Measurements from ENCODE around the gene KCNK7.
A peak's percentile ranks its signal among the peaks of the same experiment; 100 is the strongest.
"Not testable (repeated sequence)": the region's sequence is repeated elsewhere in the genome, so short reads cannot be mapped to it uniquely, and the experiment has no call there.

The KCNK7 gene

GRCh38 chr11:65595543-65596281, at the start of gene KCNK7:
TSS of gene KCNK7 (minus strand) at chr11:65595800. CDS start at chr11:65595772, 28 bp downstream.
- H3K4me3 Mint-ChIP-seq: peak within 1 kb of the TSS; percentile 58
- peaks cover 9% of the 10 kb centered on the region for H3K4me1 Mint-ChIP-seq (ENCODE audit: low read depth)
- H3K36me3 Mint-ChIP-seq (ENCODE audit: low read depth): peaks cover 23% of the 10 kb centered on the region
- DNase-seq (ENCODE audit: low spot score): no peak
- H3K9me3 Mint-ChIP-seq: no peaks in the 10 kb centered on the region
- peak within 1 kb of the TSS; percentile 90 for H3K27ac Mint-ChIP-seq
- no peaks in the 10 kb centered on the region for H3K27me3 Mint-ChIP-seq (ENCODE audit: low read depth)

DNA sequence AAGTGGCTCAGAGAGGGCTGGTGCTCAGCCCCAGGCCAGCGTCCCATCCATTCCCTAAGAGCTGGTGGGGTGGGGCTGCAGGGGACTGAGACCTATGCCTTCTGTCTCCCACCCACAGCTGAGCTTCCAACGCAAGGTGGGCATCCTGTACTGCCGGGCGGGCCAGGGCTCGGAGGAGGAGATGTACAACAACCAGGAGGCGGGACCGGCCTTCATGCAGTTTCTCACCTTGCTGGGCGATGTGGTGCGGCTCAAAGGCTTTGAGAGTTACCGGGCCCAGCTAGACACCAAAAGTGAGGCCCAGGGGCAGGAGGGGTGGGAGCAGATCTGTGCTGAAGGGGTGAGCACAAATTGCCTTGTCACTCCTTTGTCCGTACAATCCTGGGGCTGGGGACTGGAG, 49.2 kb upstream of the KCNK7 start:
- H3K9me3 Mint-ChIP-seq: no peaks in the 10 kb centered on the region
- peaks cover 52% of the 10 kb centered on the region for H3K36me3 Mint-ChIP-seq (ENCODE audit: low read depth)
- no peaks in the 10 kb centered on the region for H3K27me3 Mint-ChIP-seq (ENCODE audit: low read depth)
- no peak overlapping the region for H3K4me3 Mint-ChIP-seq
- H3K4me1 Mint-ChIP-seq (ENCODE audit: low read depth): peaks cover 21% of the 10 kb centered on the region
- H3K27ac Mint-ChIP-seq: no peak overlapping the region
- no peak for DNase-seq (ENCODE audit: low spot score)

DNA sequence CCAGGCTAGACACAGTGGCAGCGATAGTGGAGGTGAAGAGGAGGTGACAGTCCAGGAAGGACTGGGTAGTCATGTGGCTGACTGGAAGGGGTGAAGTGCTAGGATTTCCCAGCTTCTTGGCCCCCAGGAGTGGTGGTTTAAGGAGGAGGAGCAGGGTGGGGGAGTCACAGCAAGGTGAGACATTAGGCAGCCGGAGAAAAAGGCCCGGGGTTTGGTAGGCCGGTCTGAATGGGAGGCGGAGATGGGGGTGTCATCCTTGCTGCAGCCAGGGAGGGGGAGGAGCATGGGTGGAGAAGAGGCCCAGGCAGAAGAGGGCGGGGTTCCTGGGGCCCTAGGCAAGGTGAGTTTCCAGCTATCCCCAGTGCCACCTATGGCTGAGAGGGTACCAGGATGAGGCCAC, 48.4 kb upstream of the KCNK7 start:
- Mint-ChIP-seq H3K27ac (peak overlapping the region; percentile 72), H3K4me1 (ENCODE audit: low read depth) (peaks cover 27% of the 10 kb centered on the region), H3K27me3 (ENCODE audit: low read depth) (no peaks in the 10 kb centered on the region), H3K4me3 (peak overlapping the region; percentile 32), H3K36me3 (ENCODE audit: low read depth) (peaks cover 53% of the 10 kb centered on the region), H3K9me3 (no peaks in the 10 kb centered on the region)
- no peak for DNase-seq (ENCODE audit: low spot score)

- Mint-ChIP-seq H3K4me1 (ENCODE audit: low read depth) (peaks cover 36% of the 10 kb centered on the region), H3K27me3 (ENCODE audit: low read depth) (no peaks in the 10 kb centered on the region), H3K36me3 (ENCODE audit: low read depth) (peaks cover 53% of the 10 kb centered on the region), H3K4me3 (peak overlapping the region; percentile 71), H3K9me3 (no peaks in the 10 kb centered on the region), H3K27ac (peak overlapping the region; percentile 75)
- no peak for DNase-seq (ENCODE audit: low spot score)
These were observed 46.5 kb upstream of the KCNK7 start for GRCh38 chr11:65642014-65642671.

DNA sequence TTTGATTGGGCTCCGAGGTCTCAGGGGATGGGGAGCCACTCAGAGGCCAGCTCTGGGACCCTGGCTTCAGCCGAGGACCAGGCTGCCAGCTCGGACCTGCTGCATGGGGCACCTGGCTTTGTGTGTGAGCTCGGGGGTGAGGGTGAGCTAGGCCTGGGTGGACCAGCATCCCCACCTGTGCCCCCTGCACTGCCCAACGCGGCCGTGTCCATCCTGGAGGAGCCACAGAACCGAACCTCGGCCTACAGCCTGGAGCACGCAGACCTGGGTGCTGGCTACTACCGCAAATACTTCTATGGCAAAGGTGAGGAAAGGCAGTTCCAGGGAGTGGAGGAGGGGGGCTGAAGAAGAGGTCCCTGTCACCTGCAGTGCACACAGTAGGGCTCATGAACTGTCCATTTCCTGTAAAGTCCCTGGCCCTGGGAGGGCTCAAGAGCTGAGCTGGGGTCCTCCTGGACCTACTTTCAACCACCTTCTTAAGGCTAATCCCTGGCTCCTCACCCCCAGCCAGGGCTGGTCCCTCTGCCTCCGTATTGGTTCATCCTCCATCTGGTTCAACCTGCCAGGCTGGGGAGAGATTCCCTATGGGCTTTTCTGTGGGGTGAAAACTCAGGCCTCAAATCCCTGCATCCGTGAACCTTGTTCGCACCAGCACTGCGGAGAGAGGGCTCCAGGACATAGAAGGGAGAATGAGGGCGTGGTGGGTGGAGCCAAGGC, 45.9 kb upstream of the KCNK7 start:
- DNase-seq (ENCODE audit: low spot score): no peak
- no peaks in the 10 kb centered on the region for H3K27me3 Mint-ChIP-seq (ENCODE audit: low read depth)
- H3K4me1 Mint-ChIP-seq (ENCODE audit: low read depth): peaks cover 36% of the 10 kb centered on the region
- peak overlapping the region; percentile 78 for H3K27ac Mint-ChIP-seq
- H3K9me3 Mint-ChIP-seq: no peaks in the 10 kb centered on the region
- H3K4me3 Mint-ChIP-seq: peak overlapping the region; percentile 71
- H3K36me3 Mint-ChIP-seq (ENCODE audit: low read depth): peaks cover 58% of the 10 kb centered on the region

GRCh38 chr11:65640483-65641296, 45.1 kb upstream of the KCNK7 start:
- peaks cover 54% of the 10 kb centered on the region for H3K36me3 Mint-ChIP-seq (ENCODE audit: low read depth)
- no peaks in the 10 kb centered on the region for H3K27me3 Mint-ChIP-seq (ENCODE audit: low read depth)
- no peak for DNase-seq (ENCODE audit: low spot score)
- H3K27ac Mint-ChIP-seq: peak overlapping the region; percentile 97
- H3K4me1 Mint-ChIP-seq (ENCODE audit: low read depth): peaks cover 36% of the 10 kb centered on the region
- peak overlapping the region; percentile 97 for H3K4me3 Mint-ChIP-seq
- H3K9me3 Mint-ChIP-seq: no peaks in the 10 kb centered on the region

DNA sequence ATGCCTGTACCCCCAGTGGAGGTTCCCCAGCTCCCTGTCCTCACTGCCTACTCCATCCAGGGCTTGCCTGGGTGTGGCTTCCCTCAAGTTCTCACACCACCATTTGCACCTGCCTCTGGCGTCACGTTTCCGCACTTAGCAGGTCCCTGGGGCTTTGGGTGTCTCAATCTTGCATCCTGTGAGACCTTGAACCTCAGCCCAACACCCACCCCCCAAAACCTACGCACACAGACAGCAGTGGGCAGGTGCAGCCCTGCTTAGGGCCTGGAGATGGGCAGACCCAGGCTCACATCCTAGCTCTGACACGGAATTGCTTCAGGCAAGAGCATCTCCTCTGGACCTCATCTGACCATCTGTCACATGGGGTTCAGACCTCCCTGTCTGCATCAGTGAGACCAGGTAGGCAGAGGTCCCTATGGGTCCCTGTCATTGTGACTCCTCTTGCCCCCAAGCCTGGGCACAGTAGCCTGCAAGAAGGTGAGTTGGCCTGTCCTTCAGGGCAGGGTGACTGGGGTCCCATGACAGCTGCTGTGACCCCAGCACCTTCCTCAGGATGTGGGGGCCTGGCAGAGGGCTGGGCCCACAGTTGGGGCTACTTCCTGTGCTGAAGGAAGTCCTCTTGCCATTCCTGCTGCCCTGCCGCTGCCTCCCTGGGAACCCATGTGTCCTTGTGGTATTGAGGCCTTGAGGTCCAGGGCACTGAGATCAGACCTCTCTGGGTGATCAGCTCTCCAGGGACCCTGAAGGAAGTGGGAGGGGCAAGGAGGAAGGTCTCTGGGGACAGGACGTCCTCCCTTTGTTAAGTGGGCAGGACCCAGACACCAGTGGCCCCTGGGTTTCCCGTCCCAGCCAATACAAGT, 44.3 kb upstream of the KCNK7 start:
- DNase-seq (ENCODE audit: low spot score): peak; percentile 31
- peaks cover 53% of the 10 kb centered on the region for H3K36me3 Mint-ChIP-seq (ENCODE audit: low read depth)
- H3K4me3 Mint-ChIP-seq: peak overlapping the region; percentile 97
- peak overlapping the region; percentile 97 for H3K27ac Mint-ChIP-seq
- no peaks in the 10 kb centered on the region for H3K9me3 Mint-ChIP-seq
- peaks cover 36% of the 10 kb centered on the region for H3K4me1 Mint-ChIP-seq (ENCODE audit: low read depth)
- no peaks in the 10 kb centered on the region for H3K27me3 Mint-ChIP-seq (ENCODE audit: low read depth)

- H3K9me3 Mint-ChIP-seq; H3K27me3 Mint-ChIP-seq (ENCODE audit: low read depth); DNase-seq (ENCODE audit: low spot score): not testable (repeated sequence)
- Mint-ChIP-seq H3K36me3 (ENCODE audit: low read depth) (peaks cover 52% of the 10 kb centered on the region), H3K27ac (peak overlapping the region; percentile 97), H3K4me1 (ENCODE audit: low read depth) (peaks cover 36% of the 10 kb centered on the region), H3K4me3 (peak overlapping the region; percentile 97)
These were observed 43.6 kb upstream of the KCNK7 start for GRCh38 chr11:65639228-65639597.

GRCh38 chr11:65637794-65638419, 42.3 kb upstream of the KCNK7 start, which contains the start of gene SIPA1:
TSS of gene SIPA1 (plus strand) at chr11:65638101. CDS start at chr11:65640922, 2,821 bp downstream.
- peak within 1 kb of the TSS; percentile 97 for H3K27ac Mint-ChIP-seq

DNA sequence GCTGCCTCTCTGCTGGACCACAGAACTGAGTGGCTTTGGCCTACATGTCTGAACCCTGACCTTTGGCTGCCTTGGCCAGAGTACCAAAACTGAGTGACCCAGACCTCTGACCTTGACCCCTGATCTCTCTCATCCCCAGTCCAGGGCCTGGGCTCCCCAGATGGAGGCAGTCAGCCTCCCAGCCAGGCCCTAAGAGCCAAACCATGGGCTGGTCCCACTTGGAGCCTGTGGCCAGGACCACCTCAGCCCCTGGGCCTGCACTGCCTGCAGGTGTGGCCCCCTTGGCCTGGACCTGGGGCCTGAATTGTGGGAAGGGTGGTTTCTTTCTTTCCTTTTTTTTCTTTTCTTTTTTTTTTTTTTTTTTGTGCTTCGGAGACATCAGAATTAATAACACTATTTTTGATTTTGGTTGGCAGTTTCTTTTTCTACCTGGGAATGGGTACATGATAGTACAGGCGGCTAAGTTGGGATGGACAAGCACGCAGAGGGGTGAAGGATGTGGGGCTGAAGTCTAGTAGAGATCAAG, 41.5 kb upstream of the KCNK7 start:
- no peaks in the 10 kb centered on the region for H3K27me3 Mint-ChIP-seq (ENCODE audit: low read depth)
- no peaks in the 10 kb centered on the region for H3K9me3 Mint-ChIP-seq
- peaks cover 47% of the 10 kb centered on the region for H3K36me3 Mint-ChIP-seq (ENCODE audit: low read depth)

More at GRCh38 chr11:65637794-65638419, 42.3 kb upstream of the KCNK7 start, which contains the start of gene SIPA1:
- DNase-seq (ENCODE audit: low spot score): peak; percentile 80
- Mint-ChIP-seq H3K36me3 (ENCODE audit: low read depth) (peaks cover 47% of the 10 kb centered on the region), H3K4me3 (peak within 1 kb of the TSS; percentile 97), H3K4me1 (ENCODE audit: low read depth) (peaks cover 30% of the 10 kb centered on the region), H3K27me3 (ENCODE audit: low read depth) (no peaks in the 10 kb centered on the region), H3K9me3 (no peaks in the 10 kb centered on the region)

DNA sequence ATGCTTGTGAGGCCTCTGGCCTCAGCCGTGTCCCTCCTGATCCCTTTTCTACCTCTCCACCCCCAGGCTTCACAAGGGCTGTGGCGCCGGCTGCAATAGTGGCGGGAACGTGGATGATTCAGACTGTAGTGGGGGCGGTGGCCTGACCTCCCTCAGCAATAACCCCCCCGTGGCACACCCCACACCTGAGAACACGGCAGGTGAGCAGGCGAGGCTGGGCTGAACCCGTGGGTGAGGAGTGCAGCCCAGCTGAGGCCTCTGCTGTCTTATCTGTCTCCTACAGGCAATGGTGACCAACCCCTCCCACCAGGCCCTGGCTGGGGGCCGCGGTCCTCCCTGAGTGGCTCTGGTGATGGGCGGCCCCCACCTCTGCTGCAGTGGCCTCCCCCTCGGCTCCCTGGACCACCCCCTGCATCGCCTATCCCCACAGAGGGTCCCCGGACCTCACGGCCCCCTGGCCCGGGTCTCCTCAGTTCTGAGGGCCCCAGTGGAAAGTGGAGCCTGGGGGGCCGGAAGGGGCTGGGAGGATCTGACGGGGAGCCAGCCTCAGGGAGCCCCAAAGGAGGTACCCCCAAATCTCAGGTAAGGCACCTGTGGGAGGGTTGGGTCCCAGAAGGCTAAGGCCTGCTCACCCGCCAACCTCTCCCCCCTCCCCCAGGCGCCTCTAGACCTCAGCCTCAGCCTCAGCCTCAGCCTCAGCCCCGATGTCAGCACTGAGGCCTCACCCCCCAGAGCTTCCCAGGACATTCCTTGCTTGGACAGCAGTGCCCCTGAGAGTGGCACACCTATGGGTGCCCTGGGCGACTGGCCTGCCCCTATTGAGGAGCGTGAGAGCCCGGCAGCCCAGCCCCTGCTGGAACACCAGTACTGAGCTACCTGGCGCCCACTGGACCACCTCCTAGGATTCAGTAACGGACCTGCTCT, 40.8 kb upstream of the KCNK7 start:
- Mint-ChIP-seq H3K27ac (no peak overlapping the region), H3K27me3 (ENCODE audit: low read depth) (no peaks in the 10 kb centered on the region), H3K9me3 (no peaks in the 10 kb centered on the region), H3K4me1 (ENCODE audit: low read depth) (peaks cover 27% of the 10 kb centered on the region), H3K36me3 (ENCODE audit: low read depth) (peaks cover 44% of the 10 kb centered on the region), H3K4me3 (peak overlapping the region; percentile 76)
- no peak for DNase-seq (ENCODE audit: low spot score)

More for the DNA sequence above, 41.5 kb upstream of the KCNK7 start:
- peaks cover 30% of the 10 kb centered on the region for H3K4me1 Mint-ChIP-seq (ENCODE audit: low read depth)
- H3K4me3 Mint-ChIP-seq: peak overlapping the region; percentile 76
- no peak for DNase-seq (ENCODE audit: low spot score)
- H3K27ac Mint-ChIP-seq: peak overlapping the region; percentile 60

Measured in T-helper 2 cell treated with Interferon-gamma antibody and Interleukin-4, amounts not matched to agents 5 μg/mL and 100 μg/mL, for 36 hours (primary cell).